ENCODE results near the gene BICRAL. TPM values are rescaled to one million over a fixed set of nuclear protein-coding genes. Genes with fewer than 3 reads are reported as not detected.
A peak's percentile ranks its signal among the peaks of the same experiment; 100 is the strongest.

BICRAL gene
- polyA plus RNA-seq, 1 of the 3 experiments (the other 2 are of a cell fraction), result 5.1 TPM

GRCh38 chr6:42877695-42878094 lies 95.8 kb downstream of the BICRAL start:
- Histone ChIP-seq H3K36me3 (replicated peaks in 1 of 2; ENCODE audit: control insufficient read depth in 1 of 2, insufficient read depth in 2 of 2, low read length in 1 of 2) (peaks cover 0 to 19% of the 10 kb centered on the region in 2 experiments), H3F3A (replicated peaks; ENCODE audit: insufficient read depth) (peaks cover 4% of the 10 kb centered on the region), H3K4me1 (ENCODE audit: control insufficient read depth in 1 of 2, insufficient read depth in 2 of 2, low read depth in 1 of 2, low read length in 1 of 2) (peaks cover 0 to 3% of the 10 kb centered on the region in 2 experiments; a peak in 1 of 4 replicates), H3K79me2 (ENCODE audit: insufficient read depth) (peaks cover 30% of the 10 kb centered on the region), H4K20me1 (ENCODE audit: insufficient read depth) (no peaks in the 10 kb centered on the region), H2AFZ (ENCODE audit: low read depth) (peak overlapping the region; percentile 78; the same call in 1 of the 2 replicates), H3K9ac (no peak overlapping the region), H3K27ac (ENCODE audit: low read depth in 2 of 2, low read length in 1 of 2) (no peak overlapping the region), H3K4me2 (no peak overlapping the region), H3K27me3 (ENCODE audit: insufficient read depth) (no peaks in the 10 kb centered on the region), H3K9me3 (no peaks in the 10 kb centered on the region), H3K9me2 (no peaks in the 10 kb centered on the region), H3K4me3 (ENCODE audit: low read depth in 2 of 2, low read length in 1 of 2) (no peak overlapping the region)
- TF ChIP-seq RAD21 (IDR thresholded peaks at IDR 0.05; ENCODE audit: low read length) (no peak), FOXJ3 (CRISPR knock-in tag; IDR thresholded peaks at IDR 0.05) (no peak), TEAD4 (IDR thresholded peaks at IDR 0.05; ENCODE audit: borderline replicate concordance, insufficient read depth) (no peak), TCF12 (IDR thresholded peaks at IDR 0.05) (no peak), RFX5 (IDR thresholded peaks at IDR 0.05; ENCODE audit: low read length) (no peak), EZH2phosphoT487 (IDR thresholded peaks at IDR 0.05; ENCODE audit: borderline replicate concordance, low read depth) (no peak)
- POLR2A ChIA-PET, result no interaction called here
- CTCF ChIA-PET, result interaction anchor here (0.6 to 4.9 kb wide), 13 partner anchors 10 to 224 kb away, joined by 3 to 68 read pairs (median 4); no protein-coding TSS in a partner anchor
- no peak for DNase-seq
- WGBS (ENCODE audit: low lambda C conversion rate), result 49% methylated on average over 3 of the region's 3 CpGs

- H3K4me3 ChIP-seq (ENCODE audit: low read depth in 2 of 2, low read length in 1 of 2), result peak within 1 kb of the TSS; percentile 74 to 87
- POLR2A ChIA-PET, result interaction anchor here (0.6 to 2.7 kb wide), 12 partner anchors 11 to 315 kb away, joined by 3 to 18 read pairs (median 5); partner anchors contain the start of genes BICRAL, CNPY3, TBCC and UBR2
- H3K9ac ChIP-seq, result peak within 1 kb of the TSS; percentile 93
- under 1% methylated on average over 38 of the region's 41 CpGs for WGBS (ENCODE audit: low lambda C conversion rate)
- DNase-seq, result peak; percentile 75
- no peaks in the 10 kb centered on the region for H4K20me1 ChIP-seq (ENCODE audit: insufficient read depth)
- H2AFZ ChIP-seq (ENCODE audit: low read depth), result peak within 1 kb of the TSS; percentile 89
- peak within 1 kb of the TSS; percentile 89 to 94 for H3K27ac ChIP-seq (ENCODE audit: low read depth in 2 of 2, low read length in 1 of 2)
- CTCF ChIA-PET, result interaction anchor here (0.7 to 4.9 kb wide), 8 partner anchors 10 to 665 kb away, joined by 3 to 68 read pairs (median 4); no protein-coding TSS in a partner anchor
- H3K9me3 ChIP-seq, result no peaks in the 10 kb centered on the region
- H3K4me1 ChIP-seq (ENCODE audit: control insufficient read depth in 1 of 2, insufficient read depth in 2 of 2, low read depth in 1 of 2, low read length in 1 of 2), result peaks cover 0 to 3% of the 10 kb centered on the region in 2 experiments; a peak in 1 of 4 replicates
- H3K79me2 ChIP-seq (ENCODE audit: insufficient read depth), result peaks cover 46% of the 10 kb centered on the region
- no peaks in the 10 kb centered on the region for H3K27me3 ChIP-seq (ENCODE audit: insufficient read depth)
- no peaks in the 10 kb centered on the region for H3K9me2 ChIP-seq
- peaks cover 19 to 38% of the 10 kb centered on the region in 2 experiments for H3K36me3 ChIP-seq (replicated peaks in 1 of 2; ENCODE audit: control insufficient read depth in 1 of 2, insufficient read depth in 2 of 2, low read length in 1 of 2)
- H3K4me2 ChIP-seq, result peak within 1 kb of the TSS; percentile 81
- H3F3A ChIP-seq (replicated peaks; ENCODE audit: insufficient read depth), result peaks cover 7% of the 10 kb centered on the region
- peak; percentile 77 for TF ChIP-seq NRF1 (IDR thresholded peaks at IDR 0.05; ENCODE audit: low read depth, low read length)
- no peak for TF ChIP-seq RCOR1 (IDR thresholded peaks at IDR 0.05; ENCODE audit: low read length)
- TF ChIP-seq REST (IDR thresholded peaks at IDR 0.05; ENCODE audit: low read depth, low read length), result peak; percentile 48
- TF ChIP-seq MXI1 (IDR thresholded peaks at IDR 0.05; ENCODE audit: low read depth, low read length), result peak; percentile 85
- TF ChIP-seq ZBTB33 (IDR thresholded peaks at IDR 0.05; ENCODE audit: borderline replicate concordance, low read depth), result no peak
- TF ChIP-seq SIN3A (IDR thresholded peaks at IDR 0.05; ENCODE audit: borderline replicate concordance, low read depth, low read length), result peak; percentile 57; the same call in 1 of the 2 replicates
- no peak for TF ChIP-seq TCF12 (IDR thresholded peaks at IDR 0.05)
- peak; percentile 94 for TF ChIP-seq TAF1 (IDR thresholded peaks at IDR 0.05; ENCODE audit: borderline replicate concordance, low read depth, low read length)
- TF ChIP-seq ELF1 (IDR thresholded peaks at IDR 0.05), result peak; percentile 77
- peak; percentile 74 for TF ChIP-seq MAX (IDR thresholded peaks at IDR 0.05; ENCODE audit: low read depth)
- peak; percentile 84 for TF ChIP-seq FOXJ3 (CRISPR knock-in tag; IDR thresholded peaks at IDR 0.05)
- TF ChIP-seq CHD2 (IDR thresholded peaks at IDR 0.05; ENCODE audit: low read length, partially characterized antibody), result no peak
- peak; percentile 85 for TF ChIP-seq GABPA (IDR thresholded peaks at IDR 0.05; ENCODE audit: low read depth)
- TF ChIP-seq PBX3 (IDR thresholded peaks at IDR 0.05), result no peak
- TF ChIP-seq POLR2AphosphoS5 (IDR thresholded peaks at IDR 0.05; ENCODE audit: low read depth, low read length), result peak; percentile 93
These were observed 97.8 kb downstream of the BICRAL start, which contains the start of gene RPL7L1 for GRCh38 chr6:42879372-42880239. Gene RPL7L1, plus strand, starts transcription at chr6:42879616. Its CDS starts 295 bp downstream, at chr6:42879911.
